Head of caudate nucleus (tissue), 42 donors: Measurements from ENCODE around the gene SEMA4D.
"Not testable (repeated sequence)": the region's sequence is repeated elsewhere in the genome, so short reads cannot be mapped to it uniquely, and the experiment has no call there.

Experiments used
- DNase-seq, 42 donors: peaks; one replicate each; pipeline versions ENCODE4 v3.0.0 to v3.0.0-alpha.2; 2020 to 2021; ENCODE audit warnings: mixed read lengths in 7 of 42
- intact Hi-C: fragments of 100-400 bp; cut with DNase I; formaldehyde crosslinking; loops from one replicate; pipeline ENCODE4 v1.15.0; 2022

The SEMA4D gene

GRCh38 chr9:89376741-89377351, 121.1 kb downstream of the SEMA4D start:
- DNase-seq: no peak
- intact Hi-C loops: no loop called here

GRCh38 chr9:89376286-89376685, 121.6 kb downstream of the SEMA4D start:
- no peak for DNase-seq
- intact Hi-C loops: no loop called here

DNA sequence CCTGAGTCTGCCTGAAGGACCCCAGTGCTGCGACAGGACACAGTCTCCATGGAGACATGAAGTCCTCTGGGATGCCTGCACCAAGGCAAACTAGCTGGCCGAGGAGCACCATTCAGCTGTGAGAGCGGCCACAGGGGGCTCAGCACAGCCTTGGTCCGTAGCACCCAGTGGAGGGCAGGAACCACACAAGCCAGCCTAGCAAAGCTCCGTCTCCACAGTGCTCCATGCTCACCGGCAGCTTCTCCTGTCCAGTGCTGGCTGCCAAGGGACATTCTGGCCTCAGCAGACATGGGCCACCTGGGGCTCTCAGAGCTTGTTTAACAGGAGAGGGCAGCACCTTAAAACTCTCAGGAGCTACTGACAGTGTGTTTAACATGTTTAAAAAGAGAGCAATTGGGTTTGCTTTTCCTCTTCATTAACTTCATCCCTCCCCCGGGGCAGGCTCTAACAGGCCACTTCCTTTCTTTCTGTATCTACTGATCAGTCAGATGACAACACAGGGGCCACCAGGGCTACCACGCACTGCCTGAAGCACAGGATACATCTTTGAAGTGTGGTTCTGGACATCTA, 122.6 kb downstream of the SEMA4D start:
- intact Hi-C loops: no loop called here
- no peak for DNase-seq

- intact Hi-C loops: no loop called here
- DNase-seq: no peak
These were observed 123.7 kb downstream of the SEMA4D start for GRCh38 chr9:89374176-89374575.

DNA sequence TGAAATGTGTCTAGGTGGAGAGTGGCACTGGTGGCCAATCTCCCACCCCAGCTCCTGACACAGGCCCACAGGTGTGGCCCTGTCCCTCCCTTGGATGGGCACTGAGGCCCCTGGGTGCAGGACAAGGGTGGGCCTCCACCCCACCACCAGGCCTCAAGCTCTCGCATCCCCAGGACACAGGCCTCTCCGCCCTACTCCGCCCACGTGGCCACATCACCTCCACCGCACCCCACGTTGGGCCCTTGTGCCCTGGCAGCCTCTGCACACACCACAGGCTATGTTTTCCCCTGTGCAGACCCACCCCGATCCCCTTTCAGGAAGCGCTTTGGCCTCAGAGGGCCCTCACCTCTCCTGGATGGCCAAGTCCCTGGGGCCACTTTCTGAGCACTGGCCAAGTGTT, 124.9 kb downstream of the SEMA4D start:
- intact Hi-C loops: no loop called here

GRCh38 chr9:89372230-89372816, 125.6 kb downstream of the SEMA4D start:
- peak in 2 of 42 donors; percentile 21 to 51 for DNase-seq
- intact Hi-C loops: no loop called here

More for the DNA sequence above, 124.9 kb downstream of the SEMA4D start:
- DNase-seq: no peak

DNA sequence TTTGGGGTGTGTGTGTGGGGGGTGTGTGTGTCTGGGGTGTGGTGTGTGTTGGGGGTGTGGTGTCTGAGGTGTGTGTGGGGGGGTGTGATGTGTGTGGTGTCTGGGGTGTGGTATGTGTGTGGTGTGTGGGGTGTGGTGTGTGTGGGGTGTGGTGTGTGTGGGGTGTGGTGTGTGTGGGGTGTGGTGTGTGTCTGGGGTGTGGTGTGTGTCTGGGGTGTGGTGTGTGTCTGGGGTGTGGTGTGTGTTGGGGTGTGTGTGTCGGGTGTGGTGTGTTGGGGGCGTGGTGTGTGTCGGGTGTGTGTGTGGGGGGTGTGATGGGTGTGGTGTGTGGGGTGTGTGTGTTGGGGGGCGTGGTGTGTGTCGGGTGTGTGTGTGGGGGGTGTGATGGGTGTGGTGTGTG, 126.1 kb downstream of the SEMA4D start:
- intact Hi-C loops: not testable (repeated sequence)
- DNase-seq: peak in 1 of 42 donors; percentile 21

- DNase-seq: no peak
- intact Hi-C loops: no loop called here
These were observed 127.3 kb downstream of the SEMA4D start for GRCh38 chr9:89370593-89370992.

DNA sequence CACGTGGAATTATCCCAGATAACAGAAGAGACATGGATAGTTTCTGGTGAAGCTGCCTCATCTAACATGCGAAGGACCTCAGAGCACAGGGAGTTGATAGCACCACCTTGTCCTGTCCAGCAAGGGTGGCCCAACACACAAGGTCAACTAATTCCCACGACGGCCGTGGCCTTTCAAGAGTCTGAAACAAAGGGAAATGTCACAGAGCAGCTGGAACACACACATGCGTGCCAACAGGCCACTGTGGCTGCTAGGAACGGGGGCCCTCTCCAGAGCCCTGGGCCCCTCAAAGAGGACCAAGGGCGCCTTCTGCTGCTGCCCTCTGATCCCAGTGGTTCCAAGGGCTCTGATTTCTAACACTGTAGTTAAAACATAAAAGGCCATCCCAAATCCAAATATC, 128.9 kb downstream of the SEMA4D start:
- DNase-seq: no peak
- intact Hi-C loops: no loop called here

DNA sequence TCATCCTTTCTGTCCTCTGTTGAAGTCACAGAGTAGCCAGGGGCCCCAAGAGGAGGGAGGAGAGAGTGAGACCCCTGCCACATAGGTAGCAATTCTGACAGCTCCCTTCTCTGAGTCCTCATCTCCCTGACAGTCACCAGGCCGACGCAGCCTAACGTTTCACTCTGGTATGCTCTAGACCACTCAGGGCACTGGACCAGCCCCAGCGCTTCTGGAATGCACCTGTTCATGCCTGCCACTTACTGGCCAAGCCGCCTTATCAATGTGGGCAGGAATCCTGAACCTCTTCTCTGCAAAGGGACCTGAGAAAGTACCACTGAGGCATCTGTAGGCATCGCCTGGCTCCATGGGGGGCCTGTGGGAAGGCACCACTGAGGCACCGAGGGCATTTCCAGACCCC, 129.4 kb downstream of the SEMA4D start:
- intact Hi-C loops: no loop called here
- DNase-seq: no peak

DNA sequence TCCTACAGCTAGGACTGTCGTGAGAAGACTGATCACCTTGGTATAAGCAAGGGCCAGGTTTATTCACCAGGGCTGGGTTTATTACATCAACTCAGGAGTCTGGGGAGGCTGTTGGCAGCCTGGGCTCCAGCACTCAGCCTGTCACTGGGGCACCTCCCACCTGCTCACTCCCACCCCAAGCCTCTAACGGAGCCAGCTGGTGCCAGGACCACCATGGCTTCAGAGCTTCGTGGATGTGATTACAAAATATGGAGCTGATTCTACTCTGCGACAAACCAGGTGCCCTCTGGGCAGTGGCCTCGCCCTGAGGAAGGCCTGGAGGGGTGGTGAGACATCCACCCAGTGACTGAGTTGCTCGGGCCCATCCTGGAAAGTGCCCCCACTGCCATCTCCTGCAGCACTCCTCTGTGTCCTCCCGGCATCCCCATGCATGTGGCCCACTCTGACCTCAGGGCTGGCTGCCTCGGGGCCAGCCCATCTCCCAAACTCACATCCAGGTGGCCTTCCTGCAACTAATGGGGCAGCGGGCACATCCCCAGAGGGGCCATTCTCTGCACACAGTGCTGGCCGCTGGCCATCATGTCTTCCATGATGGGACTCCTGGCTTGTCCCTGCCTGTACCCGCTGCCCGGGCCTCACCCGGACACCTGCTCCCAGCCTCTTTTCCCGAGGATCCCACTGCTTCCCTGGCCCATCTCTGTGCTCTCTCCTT, 130.0 kb downstream of the SEMA4D start:
- DNase-seq: no peak

DNA sequence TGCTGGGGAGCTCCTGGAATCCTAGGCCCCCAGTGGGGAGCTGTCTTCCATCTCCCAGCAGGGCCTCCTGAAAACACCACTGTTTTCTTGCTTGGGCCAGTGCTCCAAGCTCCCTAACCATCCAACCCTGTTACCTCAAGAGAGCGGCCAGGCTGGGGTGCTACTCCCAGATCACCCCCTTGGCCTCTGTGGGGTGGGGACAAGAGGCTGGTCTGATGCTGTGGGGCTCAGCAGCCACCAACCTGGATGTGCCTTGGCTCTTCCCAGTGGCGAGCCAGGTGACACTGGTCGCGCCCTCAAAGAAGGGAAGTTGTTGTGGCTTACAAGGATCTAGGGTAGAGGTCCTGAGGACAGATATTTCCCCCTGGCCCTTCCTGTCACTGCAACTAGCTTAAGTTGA, 130.6 kb downstream of the SEMA4D start:
- intact Hi-C loops: no loop called here
- DNase-seq: peak in 1 of 42 donors; percentile 20

More for the DNA sequence above, 130.0 kb downstream of the SEMA4D start:
- intact Hi-C loops: no loop called here

GRCh38 chr9:89366711-89367110, 131.2 kb downstream of the SEMA4D start:
- intact Hi-C loops: no loop called here
- peak in 1 of 42 donors; percentile 15 for DNase-seq

DNA sequence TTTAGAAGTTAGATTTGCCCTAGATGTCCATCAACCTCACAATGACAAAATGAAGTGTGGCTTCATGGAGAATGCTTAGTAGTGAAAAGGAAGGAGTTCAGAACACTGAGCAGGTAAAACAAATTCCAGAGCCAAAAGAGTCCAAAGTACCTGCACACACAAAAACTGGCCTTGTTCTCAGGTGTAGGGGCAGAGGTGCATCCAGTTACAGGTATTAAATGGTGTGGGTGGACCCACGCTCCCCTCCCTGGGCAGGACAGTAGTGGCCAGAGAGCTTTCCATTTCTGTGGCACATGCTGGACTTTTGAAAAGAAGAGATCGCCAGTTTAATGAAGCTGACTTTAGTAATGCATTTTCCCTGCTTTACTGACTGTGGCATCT, 132.4 kb downstream of the SEMA4D start:
- intact Hi-C loops: no loop called here
- DNase-seq: peak in 2 of 42 donors; percentile 10 to 15

DNA sequence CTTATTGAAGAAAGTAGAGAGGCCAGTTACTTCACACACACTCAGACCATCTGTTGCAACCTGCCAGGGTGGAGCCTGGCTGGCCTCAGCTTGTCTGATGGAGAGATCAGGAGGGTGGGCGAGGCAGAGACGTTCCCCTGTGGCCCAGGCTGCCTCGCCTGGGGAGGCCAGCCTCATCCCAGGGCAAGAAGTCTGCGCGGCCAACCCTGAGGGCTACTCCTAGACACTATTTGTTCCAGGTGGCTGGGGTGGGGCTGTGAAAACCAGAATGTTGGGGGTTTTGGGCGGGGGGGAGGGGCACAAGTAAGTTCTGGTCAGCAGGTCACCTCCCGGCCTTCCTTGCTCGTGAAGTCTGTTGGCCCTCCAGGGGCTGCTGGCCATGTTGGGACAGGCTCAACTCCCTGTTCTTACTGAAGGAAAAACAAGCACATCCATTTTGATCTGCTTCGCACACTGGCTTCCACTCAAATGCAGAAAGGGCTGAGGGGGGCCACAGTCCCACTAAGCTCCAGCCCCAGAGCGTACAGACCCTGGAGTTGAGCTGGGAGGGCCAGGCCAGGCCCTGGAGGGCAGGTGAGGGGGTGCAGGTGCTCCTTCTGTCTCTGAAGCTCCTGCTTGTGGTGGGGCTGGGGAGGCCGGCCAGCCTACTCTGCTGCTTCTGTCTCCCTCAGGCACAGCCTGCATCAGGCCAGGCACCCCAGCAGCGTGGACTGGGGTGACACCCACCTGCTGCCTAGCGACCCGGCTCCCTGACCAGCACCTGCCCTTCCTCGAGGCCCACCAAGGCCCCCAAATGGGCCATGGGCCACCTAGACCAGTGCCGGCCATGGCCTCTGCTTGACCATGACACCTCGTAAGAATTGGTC, 133.0 kb downstream of the SEMA4D start:
- DNase-seq: peak in 3 of 42 donors; percentile 21 to 35 (median 21)
- intact Hi-C loops: no loop called here

DNA sequence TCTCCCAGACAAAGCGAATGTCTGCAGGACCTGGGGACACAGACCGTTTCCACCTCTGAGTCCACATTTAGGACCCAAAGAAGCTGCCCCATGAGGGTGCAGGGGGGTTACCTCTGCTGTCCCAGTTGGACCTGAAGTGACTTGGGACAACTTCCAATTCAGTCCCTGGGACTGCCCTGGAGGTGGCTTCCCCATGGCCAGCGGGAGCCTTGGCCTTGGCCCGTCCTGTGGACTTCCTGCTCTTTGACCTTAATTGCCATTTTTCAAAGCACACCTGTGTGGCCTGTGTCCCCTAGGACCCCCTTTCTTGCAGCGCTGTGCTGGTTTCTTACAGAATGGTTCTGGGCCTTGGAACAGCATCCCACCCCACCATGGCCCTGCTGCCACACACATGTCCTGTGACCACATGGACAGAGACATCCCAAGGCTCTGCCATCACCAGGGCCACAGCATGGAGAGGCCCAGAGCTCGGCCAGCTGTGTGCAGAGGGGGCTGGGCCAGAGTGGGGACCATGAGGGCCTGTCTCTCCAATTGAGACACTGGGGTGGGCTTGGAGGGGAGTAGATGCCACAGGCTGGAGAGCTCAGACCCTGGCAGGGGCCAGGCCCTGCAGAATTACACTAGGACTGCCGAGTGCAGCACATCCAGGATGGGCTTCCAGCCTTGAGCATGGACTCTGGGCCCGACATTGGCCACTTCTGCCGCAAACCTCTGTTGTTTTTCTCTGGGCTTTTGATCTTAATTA, 133.8 kb downstream of the SEMA4D start:
- DNase-seq: peak in 3 of 42 donors; percentile 9 to 42 (median 25)
- intact Hi-C loops: no loop called here

- DNase-seq: peak in 3 of 42 donors; percentile 1 to 7 (median 7)
- intact Hi-C loops: no loop called here
These were observed 134.6 kb downstream of the SEMA4D start for GRCh38 chr9:89363311-89363670.

DNA sequence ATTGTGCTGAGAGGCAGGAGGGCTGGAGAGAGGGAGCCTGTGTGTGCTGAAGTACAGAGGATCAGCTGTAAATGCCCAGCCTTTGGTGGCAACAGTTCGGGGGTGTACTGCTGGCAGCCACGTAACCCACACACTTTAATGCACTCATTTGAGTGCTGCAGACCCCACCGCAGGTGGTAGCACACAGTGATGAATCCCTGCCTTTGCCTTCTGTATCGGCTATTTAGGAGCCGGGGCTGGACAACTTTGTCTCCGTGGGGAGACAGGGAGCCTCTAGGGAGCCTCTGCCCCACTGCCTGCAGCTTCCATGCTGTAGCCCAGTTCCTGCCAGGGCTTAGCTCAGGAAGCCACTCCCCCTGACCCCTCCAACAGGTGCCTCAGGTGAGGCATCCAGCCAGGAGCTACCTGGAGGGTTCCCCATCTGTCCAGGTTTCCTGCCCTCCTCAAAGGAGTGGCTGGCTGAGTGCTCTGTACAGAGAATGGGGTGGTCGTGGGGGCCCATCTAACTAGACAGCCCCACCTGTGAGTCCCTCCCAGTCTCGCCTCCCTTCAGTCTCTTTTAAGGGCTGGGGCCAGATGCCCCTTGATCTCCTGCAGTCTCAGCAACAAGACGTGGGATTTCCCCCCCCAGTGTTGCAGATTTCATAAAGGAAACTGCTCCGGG, 135.1 kb downstream of the SEMA4D start:
- intact Hi-C loops: no loop called here
- DNase-seq: peak in 5 of 42 donors; percentile 6 to 36 (median 15)
